GM21737 (cell line): Measurements from ENCODE around the gene CREBBP.

Source experiments
- ATAC-seq: cut with Tn5 transposase; IDR thresholded peaks from one replicate; pipeline ENCODE4 v1.9.1; 2021; ENCODE audit warnings: mild to moderate bottlenecking, moderate library complexity; ENCODE audit not compliant: unreplicated experiment

Gene CREBBP

GRCh38 chr16:3738541-3738940 lies 142.0 kb downstream of the CREBBP start:
- ATAC-seq = no peak

GRCh38 chr16:3738128-3738527 lies 142.4 kb downstream of the CREBBP start:
- ATAC-seq = no peak

DNA sequence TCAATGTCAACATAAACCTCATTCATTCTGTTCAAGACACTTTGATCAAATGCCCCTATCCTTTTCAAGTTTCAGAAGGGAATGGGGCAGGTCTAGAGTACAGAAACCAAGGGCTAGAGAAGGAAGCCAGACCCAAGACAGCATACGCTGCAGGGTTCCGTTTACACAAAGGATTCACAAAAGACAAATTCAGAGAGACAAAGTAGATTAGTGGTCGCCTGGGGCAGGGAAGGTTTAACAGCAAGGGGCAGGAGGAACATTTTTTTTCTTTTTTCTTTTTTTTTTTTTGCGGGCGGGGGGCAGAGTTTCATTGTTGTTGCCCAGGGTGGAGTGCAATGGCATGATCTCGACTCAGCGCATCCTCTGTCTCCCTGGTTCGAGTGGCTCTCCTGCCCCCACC lies 143.3 kb downstream of the CREBBP start:
- no peak for ATAC-seq

- ATAC-seq = no peak
These were observed 144.4 kb downstream of the CREBBP start for GRCh38 chr16:3736116-3736515.

GRCh38 chr16:3735541-3735940 lies 145.0 kb downstream of the CREBBP start:
- no peak for ATAC-seq

- no peak for ATAC-seq
These were observed 145.7 kb downstream of the CREBBP start for GRCh38 chr16:3734758-3735221.

DNA sequence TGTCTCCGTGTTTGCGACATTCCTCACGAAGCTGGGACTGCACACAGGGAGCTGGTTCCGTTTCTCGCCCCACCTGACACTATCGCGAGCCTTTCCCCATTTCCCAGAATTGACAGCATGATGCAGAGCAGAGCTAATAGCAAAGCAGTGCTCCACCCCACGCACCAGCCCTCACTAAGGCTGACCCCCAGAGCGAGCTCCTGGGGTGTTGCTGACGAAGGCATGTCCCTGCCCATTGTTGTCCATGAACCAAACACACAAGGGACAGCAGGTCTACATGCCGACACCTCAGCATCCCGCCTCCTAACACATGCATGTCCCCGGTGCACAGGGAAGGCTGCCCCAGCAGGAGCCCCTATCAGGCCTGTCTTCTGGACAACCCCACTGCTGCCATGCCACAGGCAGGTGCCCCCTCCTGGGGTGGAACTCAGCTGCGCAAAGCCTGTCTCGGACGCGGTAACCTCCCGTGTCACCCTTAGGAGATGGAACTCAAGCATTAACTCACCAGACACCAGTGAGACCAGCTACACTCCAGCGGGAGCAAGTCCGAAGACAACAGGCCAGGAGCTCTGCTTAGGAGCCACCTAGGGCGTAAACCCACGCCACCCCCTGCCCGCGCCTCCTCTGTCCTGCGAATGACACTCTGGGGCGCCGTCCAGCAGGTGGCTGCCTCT lies 146.3 kb downstream of the CREBBP start:
- no peak for ATAC-seq

DNA sequence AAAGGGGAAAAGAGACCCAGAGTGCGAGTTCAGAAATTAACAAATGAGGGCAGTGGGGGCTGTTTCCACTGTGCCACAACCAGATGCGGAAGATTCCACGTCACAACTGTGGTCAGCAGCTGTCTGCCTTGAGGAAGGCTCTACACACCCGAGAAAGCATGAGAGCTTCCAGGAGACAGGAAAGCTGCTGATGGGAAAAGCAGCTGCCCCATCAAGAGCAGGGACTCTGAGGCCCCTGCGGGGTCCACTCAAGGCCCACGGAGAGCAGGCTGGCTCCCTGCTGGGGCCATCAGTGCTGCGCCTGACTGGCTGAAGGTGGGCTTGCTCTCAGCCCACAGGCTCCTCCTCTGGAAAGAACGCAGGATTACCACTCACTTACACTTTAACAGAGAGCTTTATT lies 148.3 kb downstream of the CREBBP start:
- no peak for ATAC-seq

GRCh38 chr16:3731126-3731935 lies 149.2 kb downstream of the CREBBP start:
- no peak for ATAC-seq

DNA sequence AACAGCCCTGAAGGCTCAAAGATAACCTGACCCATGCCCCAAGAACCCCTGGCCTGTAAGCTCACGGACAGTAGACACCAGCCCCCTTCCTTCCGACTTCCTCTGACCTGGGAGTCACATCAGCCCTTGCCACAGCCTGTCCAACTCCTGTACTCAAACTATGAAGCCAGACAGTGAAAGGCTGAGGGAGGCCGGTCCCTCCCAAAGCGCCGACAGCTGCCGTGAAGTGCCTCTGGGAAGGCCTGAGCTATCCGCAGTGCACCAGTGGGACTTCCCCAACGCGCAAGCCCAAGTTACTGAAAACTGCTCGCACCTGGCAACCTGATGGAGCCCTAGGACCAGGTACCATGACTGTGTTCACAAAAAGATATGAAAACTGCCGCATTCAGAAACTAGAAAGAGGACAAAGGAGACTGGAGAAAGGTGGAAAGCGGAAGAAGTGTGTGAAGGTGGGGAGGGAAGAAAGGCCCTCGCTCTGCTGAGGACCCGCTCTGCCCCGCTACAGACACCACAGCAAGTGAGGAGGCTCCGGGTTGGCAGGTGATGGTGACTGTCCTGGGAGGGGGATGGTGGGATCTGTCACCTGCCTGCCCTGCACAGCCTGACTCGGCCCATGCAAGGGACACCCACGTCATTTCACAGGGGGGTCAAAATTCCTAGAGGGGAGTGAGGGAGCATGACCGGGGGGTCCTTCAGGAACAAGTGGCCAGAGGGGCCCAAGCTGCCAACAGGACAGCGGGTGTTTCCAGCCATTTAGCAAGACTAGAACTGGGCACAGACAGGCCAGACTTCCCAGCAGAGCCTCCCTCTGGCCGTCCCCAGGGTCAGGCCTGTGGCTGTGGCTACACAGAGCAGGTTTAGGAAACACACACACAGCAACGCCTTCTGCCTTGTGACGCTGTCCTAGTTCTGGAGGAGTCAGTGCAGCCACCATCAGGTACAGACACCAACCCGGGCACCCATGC lies 150.1 kb downstream of the CREBBP start:
- ATAC-seq = no peak

DNA sequence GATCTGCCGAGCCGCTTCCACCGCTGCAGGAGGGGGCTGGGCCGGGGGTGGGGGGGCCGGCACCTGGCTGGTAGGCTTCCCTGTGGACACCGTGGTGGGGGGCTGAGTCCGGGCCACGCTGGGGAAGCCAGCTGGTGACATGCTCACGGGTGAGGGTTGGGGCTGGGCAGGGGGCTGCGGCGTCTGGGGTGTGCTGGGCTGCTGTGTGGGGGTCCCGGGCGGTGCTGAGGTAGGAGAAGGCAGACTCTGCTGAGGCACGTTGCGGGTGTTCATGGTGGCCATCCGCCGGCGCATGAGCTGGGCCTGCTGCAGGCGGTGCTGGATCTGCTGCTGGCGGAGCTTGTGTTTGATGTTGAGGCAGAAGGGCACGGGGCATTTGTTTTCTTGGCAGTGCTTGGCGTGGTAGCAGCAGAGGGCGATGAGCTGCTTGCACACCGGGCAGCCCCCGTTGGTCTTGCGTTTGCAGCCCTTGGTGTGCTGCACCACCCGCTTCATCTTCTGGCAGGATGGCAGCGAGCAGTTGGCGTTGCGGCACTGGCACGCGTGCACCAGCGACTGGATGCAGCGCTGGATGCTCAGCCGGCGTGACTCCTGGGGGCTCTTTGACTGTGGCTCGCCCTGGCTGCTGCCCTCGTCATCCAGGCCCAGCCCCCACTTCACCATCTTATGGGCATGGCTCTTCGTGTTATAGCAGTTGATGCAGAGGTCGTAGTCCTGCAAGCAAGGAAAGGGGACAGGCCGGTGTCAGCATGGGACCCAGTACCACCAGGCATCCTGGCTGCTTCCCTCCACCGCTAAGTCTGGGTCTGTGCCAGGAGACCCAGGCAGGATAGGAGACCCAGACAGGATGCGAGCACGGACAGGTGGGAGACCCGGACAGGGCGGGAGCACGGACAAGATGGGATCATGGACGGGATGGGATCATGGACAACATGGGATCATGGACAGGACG lies 151.1 kb downstream of the CREBBP start:
- ATAC-seq = no peak

GRCh38 chr16:3728424-3729160 lies 151.9 kb downstream of the CREBBP start:
- ATAC-seq = no peak

DNA sequence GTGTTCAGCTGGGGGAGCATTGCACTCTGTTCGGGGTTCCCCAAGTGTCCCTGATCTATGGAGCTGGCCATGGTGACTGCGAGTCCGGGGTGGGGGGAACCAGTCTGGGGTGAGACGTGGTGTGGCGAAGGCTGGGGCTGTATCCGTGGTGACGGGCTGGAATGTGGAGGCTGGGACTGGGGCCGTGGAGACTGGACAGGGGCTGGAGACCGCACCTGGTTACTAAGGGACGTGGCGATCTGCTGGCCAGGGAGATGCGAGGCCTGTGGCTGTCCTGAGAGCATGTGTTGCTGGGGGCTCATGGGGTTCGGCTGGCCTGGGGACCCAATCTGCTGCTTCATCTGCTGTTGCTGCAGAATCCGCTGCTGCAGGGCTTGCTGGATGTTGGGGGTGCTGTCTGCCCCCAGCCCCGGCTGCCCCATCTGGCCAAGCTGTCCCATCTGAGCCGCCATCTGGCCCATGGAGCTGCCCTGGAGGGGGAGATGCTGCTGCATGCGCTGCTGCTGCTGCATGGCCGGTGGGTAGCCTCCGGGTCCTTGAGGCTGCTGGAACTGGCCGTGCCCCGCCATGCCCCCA lies 152.6 kb downstream of the CREBBP start:
- ATAC-seq = no peak

GRCh38 chr16:3726021-3726687 lies 154.4 kb downstream of the CREBBP start:
- no peak for ATAC-seq

DNA sequence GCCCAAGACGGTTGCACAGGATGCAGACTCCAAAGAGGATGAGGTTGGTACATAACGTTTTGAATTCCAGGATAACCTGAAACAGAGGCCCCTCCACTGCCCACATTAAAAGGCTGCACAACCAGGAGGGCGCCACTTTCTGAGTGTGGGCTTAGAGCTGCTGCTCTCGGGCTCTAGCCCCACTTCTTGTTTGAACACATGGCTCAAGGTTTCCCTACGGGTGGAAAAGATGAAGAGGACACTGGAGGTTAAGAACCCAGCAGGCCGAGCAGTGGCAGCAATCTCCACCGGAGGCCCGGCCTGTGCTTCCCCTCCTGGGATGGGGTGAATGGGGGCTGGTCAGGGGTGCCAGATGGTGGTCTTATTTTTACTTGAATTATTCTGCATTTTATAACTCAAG lies 155.2 kb downstream of the CREBBP start:
- ATAC-seq = no peak

DNA sequence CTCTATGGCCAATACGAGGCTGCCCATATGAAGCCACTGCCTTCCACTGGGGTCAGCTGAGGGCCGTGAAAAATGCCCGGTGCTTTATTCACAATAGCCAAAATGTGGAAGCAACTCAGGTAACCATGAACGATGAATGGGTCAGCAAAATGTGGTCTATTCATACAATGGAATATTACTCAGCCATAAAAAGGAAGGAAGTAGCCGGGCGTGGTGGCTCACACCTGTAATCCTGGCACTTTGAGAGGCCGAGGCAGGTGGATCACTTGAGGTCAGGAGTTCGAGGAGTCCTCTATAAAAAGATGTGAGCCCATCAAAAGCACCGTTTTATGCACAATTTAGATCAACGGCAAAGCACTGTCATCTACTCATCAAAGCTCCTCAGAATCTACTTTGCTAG lies 158.0 kb downstream of the CREBBP start:
- ATAC-seq = no peak

DNA sequence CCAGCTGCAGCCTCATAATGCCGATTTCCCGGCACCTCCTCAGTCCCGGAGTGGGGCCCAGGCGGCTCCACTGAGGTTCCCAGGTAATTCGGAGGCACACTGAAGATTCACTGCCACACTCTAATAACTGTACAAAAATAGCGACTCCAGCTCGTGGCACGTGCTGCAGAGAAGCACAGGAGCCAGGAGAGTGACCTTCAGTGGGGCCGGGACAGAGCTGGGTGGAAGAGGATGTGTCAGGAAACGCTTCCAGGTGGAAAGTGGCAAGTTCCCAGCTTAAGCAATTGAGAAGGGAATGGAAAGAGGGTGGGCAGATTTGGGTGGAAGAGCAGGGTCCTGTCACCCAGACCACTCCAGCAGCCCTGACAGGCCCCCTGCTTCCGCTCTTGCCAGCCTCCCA lies 160.1 kb downstream of the CREBBP start:
- ATAC-seq = no peak

GRCh38 chr16:3718628-3719027 lies 161.9 kb downstream of the CREBBP start:
- ATAC-seq = no peak

DNA sequence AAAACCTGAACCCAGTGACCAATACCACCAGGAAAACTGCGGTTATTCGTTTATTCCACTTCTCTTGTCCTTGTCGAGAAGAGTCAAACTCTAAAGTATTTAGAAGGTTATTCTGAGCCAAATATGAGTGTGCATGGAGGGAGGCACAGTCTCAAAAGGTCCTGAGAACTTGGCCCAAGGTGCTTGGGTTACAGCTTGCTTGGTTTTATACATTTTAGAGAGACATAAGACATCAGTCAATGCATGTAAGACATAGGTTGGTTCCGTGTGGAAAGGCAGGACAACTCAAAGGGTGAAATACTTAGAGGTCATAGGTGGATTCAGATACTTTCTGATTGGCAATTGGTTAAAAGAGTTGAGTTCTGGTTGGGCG lies 162.5 kb downstream of the CREBBP start:
- no peak for ATAC-seq
